Hepatocyte (in vitro differentiated cells): ENCODE data around the gene CRELD2.

Experiments used
- EZH2 ChIP-seq: fragments of 200-600 bp; sonication (generic); IDR thresholded peaks from 2 replicates; pipeline ENCODE4 v1.6.1; 2016; ENCODE audit warnings: antibody characterized with exemption, mild to moderate bottlenecking, borderline replicate concordance
- TF ChIP-seq, protein P1 (sequence below): fragments of 200-600 bp; sonication (generic); IDR thresholded peaks from 2 replicates; pipeline ENCODE4 v1.5.1; 2016; ENCODE audit warnings: antibody characterized with exemption, mild to moderate bottlenecking; ENCODE audit not compliant: poor library complexity

DNA sequence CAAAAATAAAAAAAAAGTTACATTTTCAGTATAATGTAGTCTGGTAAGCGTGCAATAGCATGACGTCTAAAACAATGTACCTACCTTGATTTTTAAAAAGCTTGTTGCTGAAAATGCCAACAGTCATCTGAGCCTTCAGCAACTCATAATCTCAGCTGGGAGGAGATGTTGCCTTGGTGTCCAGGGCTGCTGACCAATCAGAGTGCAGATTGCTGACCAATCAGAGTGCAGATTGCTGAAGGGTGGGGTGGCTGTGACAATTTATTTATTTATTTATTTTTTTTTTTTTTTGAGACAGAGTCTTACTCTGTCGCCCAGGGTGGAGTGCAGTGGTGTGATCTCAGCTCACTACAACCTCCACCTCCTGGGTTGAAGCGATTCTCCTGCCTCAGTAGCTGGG is 47.0 kb upstream of the CRELD2 start:
- TF ChIP-seq, protein P1, sequence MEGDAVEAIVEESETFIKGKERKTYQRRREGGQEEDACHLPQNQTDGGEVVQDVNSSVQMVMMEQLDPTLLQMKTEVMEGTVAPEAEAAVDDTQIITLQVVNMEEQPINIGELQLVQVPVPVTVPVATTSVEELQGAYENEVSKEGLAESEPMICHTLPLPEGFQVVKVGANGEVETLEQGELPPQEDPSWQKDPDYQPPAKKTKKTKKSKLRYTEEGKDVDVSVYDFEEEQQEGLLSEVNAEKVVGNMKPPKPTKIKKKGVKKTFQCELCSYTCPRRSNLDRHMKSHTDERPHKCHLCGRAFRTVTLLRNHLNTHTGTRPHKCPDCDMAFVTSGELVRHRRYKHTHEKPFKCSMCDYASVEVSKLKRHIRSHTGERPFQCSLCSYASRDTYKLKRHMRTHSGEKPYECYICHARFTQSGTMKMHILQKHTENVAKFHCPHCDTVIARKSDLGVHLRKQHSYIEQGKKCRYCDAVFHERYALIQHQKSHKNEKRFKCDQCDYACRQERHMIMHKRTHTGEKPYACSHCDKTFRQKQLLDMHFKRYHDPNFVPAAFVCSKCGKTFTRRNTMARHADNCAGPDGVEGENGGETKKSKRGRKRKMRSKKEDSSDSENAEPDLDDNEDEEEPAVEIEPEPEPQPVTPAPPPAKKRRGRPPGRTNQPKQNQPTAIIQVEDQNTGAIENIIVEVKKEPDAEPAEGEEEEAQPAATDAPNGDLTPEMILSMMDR: no peak
- TF ChIP-seq EZH2: no peak
